GM21619 (cell line): ENCODE measurements around the gene NFX1.

Source experiments
- ATAC-seq: cut with Tn5 transposase; IDR thresholded peaks from one replicate; pipeline ENCODE4 v1.9.1; 2021; ENCODE audit not compliant: unreplicated experiment

The NFX1 gene

DNA sequence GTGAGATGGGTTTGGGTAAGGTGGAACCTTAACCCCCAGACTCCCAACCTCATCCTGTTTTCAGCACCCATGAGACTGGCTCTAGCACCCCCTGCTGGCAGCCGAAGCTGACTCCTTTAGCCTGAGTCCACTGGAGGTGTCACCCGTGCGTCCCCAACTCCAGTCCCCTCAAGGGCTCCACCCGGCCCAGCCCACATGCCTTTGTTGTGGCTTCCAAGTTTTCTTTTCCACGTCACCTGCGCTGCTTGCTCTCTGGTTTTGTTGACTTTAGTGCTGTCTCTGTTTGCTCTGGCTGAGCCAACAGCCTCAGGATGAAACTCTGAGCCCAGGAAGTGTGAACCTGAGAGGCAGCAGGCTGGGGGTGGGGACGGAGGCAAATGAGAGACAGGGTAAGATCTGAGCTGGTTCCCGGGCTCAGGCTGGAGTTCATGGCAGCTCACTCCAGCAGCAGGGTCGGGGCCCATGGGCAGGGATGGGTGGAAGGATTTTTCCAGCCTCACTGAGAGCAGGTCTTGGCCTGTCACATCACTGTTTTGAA is 125.3 kb downstream of the NFX1 start:
- ATAC-seq = peak; percentile 56

DNA sequence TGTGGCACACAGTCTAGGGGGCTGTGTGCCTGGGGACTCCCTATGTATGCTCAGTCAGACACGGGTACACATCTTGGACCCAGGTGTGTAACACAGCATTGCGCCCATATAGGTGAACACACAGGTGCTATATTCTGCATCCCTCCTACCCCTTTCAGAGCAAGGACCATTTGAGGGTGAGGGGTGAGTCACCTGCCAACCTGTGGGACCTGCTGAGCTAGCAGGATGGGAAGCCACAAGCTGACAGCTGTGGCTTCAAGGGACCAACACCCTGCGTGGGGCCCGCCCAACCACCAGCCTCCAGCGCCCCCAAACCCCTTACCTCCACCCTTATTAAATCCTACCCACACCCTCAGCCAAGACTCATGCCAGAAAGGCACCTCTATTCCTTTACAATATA is 126.7 kb downstream of the NFX1 start:
- no peak for ATAC-seq

DNA sequence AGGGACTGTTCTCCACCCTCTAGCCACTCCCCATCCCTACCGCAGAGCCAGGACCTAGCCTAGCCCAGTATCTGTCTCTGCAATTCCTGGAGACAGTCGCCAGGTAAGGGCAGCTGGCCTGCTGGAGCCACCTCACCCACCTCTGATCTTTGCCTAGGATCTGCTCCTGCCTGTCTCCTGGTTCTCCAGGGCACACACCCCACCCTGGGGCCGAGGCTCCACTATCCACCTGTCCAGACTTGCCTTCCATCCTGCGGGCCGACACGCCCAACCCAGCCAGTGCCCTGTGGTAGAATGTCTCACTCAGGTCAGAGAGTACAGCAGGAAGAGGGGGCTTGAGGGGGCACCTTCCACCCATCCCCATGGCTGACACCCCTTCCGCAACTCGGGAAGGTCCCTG is 127.8 kb downstream of the NFX1 start:
- no peak for ATAC-seq

DNA sequence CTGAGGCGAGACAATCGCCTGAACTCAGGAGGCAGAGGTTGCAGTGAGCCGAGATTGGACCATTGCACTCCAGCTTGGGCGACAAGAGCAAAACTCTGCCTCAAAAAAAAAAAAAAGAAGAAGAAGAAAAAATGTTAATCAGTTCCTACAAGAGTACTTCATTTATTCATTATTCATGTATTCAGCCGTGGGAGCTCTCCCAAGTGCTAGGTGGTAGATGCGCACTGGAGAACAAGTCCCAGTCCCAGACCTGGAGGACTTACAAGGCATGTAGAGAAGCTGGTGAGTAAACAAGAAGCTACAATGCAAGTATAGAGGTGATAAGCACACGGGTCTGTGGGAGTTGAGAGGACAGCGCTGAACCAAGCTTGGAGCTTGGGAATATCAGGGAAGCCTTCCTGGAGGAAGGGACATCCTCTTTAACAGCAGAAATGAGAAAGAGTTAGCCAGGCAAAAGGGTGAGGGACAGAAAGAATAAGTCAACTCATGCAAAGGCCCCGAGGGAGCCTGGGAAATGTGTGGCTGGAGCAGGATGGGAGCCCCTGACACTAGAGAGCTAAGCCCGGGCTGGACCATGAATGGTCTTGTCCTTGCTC is 129.5 kb downstream of the NFX1 start:
- no peak for ATAC-seq
